Fibroblast of lung (primary cell): ENCODE results near the gene CEP290.

Source experiments
- CTCF ChIP-seq, 2 donors: IDR thresholded peaks in 1 of 2; conservative IDR thresholded peaks in 1 of 2; 1 replicate in 1 of 2; 2 replicates in 1 of 2; pipeline ENCODE4 v1.5.1; 2011 to 2012; ENCODE audit warnings: low read length in 2 of 2, control low read depth in 1 of 2, inconsistent platforms in 1 of 2, low read depth in 1 of 2, mild to moderate bottlenecking in 1 of 2
- EZH2 ChIP-seq: IDR thresholded peaks from 2 replicates; pipeline ENCODE4 v1.5.1; 2012; ENCODE audit warnings: low read length, control low read depth, mild to moderate bottlenecking; ENCODE audit errors: missing control alignments

DNA sequence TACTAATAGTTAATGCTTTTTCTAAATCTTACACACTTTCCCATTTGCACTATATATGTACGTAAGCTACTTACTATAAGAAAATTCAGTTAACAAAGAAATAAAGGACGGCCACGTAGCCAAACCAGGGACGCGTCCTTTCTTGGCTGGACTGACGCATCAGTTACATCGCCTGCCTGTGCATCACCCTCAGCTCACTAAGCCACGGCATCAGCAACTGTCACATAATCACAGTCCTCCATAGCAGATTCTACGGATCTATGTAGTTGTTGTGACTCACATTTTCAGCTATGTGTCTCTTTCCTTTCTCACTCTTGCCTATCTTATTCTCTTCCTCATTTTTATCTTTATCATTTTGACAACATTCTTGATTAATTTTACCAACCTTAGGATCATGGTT, 74.6 kb downstream of the CEP290 start:
- no peak for TF ChIP-seq CTCF (conservative IDR thresholded peaks at IDR 0.05 in 1 of 2, IDR thresholded peaks at IDR 0.05 in 1 of 2; ENCODE audit: low read depth in 1 of 2, low read length in 2 of 2)
- no peak for TF ChIP-seq EZH2
